HG03097 (cell line): Measurements from ENCODE around the gene ARRB1.
"Not testable (repeated sequence)": the region's sequence is repeated elsewhere in the genome, so short reads cannot be mapped to it uniquely, and the experiment has no call there.

Experiments used
- ATAC-seq: cut with Tn5 transposase; IDR thresholded peaks from one replicate; pipeline ENCODE4 v1.9.1; 2021; ENCODE audit not compliant: unreplicated experiment, low FRiP score

Gene ARRB1

DNA sequence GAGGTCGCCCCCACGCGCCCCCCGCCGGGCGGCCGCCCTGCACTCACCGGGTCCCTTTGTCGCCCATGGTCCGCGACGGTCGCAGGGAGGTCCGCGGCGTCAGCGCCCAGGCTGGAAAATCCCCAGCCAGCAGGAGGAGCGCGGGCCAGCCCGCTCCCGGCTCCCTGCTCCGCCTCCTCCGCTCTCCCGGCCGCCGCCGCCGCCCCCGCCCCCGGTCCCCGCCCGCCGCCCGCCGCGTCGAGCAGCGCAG is at the start of gene ARRB1:
ARRB1 (minus strand) TSS at position 121 of the 250 bp plus-strand sequence; CDS start at position 67, 54 bp downstream.
- ATAC-seq = no peak

DNA sequence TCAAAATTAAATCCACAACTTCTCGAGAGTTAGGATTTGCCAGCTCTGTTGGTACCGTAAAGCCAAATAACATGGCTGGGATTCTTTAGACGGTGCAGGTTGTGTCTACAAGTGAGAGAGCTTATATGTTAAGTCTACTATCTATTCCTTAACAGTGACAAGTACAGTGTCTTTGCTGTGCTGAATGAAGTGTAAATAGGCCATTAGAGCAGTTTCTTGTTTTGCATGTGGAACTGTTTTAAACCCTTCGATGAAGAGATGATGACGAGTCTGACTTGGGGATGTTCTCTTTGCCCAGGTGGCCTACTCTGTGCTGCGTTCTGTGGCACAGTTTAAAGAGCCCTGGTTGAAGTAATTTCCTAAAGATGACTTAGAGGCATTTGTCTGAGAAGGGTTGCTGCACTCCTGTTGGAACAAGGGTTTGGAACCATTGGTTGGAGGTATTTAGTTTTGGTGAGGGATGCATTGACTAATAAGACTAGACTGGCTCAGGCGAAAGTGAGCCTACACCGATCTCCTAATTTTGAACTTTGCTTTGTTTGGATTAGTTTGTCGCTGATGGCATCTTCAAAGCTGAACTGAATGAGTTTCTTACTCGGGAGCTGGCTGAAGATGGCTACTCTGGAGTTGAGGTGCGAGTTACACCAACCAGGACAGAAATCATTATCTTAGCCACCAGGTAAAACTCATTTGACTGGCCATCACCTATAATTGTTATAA is 48.8 kb upstream of the ARRB1 start:
- ATAC-seq = no peak

DNA sequence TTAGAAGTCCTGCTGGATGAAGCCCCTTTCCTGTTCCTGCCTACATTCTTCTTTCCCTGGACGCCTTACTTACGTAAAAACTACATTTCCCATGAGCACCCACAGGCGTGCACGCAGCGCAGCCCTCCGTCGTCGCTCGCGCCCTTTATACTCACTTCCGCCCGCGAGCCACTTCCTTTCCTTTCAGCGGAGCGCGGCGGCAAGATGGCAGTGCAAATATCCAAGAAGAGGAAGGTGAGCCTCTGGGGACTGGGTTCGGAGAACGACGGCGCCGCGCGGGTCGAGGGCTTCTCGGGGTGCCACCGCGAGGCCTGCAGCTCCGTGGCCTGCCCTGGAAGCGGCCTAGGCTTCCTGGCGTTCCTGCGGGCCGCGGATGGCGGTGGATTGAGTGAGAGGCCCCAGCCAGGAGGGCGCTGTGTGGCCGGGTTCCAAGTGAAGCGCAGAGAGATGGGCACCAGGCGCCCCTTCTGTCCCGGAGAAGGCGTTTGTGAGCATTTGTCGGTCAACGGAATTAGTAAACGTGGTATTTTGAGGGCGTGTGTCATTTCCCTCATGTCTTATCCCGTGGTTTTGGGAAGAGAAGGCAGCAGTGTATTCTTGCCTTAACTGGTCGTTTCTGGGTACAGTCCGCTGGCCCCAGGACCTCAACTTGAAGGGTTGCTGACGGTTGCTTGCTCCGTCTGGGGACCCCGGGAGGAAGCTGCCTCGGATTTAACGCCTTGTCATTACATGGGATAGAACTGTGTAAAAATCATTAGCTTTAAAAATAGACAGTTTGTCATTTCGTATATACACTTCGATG is 48.1 kb upstream of the ARRB1 start, which contains the start of gene RPS3:
RPS3 (plus strand) TSS at position 175 of the 802 bp plus-strand sequence; CDS start at position 205, 30 bp downstream.
- peak; percentile 86 for ATAC-seq

DNA sequence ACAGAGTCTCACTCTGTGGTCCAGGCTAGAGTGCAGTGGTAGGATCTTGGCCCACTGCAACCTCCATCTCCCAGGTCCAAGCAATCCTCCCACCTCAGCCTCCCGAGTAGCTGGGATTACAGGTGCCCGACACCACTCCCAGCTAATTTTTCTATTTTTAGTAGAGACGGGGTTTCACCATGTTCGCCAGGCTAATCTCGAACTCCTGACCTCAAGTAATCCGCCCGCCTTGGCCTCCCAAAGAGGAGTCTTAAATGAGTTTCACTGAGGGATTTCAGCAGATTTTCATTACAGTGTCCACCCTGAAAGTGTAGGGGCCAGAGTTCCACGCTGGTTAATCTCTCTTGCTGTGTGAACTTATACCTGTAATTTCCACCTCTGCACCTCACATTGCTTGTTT is 47.4 kb upstream of the ARRB1 start:
- no peak for ATAC-seq

DNA sequence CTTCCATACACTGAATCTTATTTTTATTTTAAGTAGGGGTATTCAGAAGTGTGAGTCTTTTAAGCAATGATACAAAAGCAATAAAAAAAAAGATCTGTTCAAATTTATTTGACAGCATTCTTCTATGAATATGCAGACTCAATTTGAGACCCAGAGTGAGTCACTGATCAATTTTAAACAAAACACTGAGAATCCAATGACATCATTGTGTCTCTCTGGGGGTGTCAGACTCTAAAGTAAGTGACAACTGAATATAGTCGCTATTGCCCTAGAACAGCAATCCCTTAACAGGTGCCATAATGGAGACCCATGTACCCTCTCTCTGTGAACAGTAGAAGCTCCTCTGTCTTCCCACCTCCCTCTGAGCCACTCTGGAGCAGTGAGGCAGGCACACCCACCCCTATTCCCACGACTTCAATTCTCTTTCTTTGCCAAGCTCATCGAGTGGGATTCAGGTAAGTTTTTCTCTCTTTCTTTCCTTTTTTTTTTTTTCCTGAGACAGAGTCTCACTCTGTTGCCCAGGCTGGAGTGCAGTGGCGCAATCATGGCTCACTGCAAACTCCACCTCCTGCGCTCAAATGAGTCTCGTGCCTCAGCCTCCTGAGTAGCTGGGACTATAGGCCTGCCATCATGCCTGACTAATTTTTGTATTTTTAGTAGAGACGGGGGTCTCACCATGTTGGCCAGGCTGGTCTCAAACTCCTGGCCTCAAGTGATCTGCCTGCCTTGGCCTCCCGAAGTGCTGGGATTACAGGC is 42.8 kb upstream of the ARRB1 start:
- no peak for ATAC-seq

DNA sequence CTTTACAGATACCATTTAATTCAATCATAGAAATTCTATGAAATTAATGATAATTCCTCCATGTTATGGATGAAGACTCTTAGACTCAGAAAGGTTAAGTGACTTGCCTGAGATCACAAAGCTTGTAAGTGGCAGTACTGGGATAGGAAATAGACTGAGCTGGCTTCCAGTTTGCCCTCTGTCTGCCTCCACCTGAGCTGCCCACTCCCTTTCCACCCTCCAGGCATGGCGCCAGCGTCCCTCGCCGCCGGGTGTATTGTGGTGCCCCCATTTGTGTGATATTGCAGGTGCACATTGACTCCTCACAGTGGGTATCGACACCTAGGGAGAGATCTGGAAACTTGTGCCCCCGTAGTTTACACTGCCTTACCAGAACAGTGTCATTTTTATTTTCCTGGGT is 38.5 kb upstream of the ARRB1 start:
- no peak for ATAC-seq

DNA sequence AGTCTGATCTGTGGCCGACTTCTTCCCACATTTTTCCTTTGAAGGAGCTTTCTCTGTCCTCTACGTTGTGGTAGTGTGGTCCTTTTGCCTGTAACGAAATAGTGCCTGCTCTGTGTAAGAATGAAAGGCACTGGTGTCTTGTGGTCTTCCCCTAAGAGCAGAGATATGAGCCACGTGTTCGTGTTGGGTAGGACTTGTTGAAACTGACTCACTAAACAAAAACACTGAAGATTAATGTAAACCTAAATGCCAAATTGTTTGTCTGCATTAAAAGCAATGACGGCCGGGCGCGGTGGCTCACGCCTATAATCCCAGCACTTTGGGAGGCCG is 37.8 kb upstream of the ARRB1 start:
- no peak for ATAC-seq

DNA sequence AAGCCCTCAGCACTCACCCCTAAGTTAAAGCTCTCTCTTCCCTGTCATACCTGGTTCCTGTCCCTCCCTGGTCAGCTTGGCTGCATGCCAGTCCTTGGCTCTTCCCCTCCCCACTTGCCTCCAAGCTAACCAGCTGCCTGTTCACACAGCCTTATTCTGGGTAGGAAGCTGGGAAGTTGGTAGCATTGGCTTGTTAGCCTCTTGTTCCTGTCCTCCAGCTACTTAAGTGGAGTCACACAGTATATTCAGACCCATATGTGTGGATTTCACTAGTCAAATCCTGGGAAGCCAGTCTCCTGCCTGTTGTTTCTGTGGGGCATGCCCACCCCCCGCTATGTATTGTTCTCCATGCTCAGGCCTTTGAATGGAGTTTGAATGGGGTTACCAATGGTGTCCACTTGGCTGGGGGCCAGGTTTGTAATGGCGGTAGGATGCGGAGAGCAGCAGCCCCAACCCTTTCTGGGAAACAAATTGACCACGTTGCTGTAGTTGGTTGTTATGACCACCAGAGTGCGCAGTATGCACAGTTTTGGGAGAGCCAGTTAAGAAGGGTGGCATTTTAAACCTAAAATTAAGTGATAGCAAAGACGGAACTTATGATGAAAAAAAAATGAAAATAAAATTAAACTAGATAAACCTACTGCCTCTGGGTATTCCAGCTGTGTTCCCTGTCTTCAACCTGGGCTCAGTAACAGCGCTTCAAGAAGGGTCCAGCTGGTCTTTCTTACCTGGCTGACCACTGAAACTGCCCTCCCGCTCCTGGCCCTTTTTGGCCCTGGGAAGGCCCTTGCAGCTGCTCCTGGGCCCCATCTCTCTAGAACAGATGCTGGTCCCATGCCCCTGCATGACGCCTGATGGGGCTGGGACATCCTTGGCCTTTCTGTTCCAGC is 37.2 kb upstream of the ARRB1 start:
- ATAC-seq = no peak

DNA sequence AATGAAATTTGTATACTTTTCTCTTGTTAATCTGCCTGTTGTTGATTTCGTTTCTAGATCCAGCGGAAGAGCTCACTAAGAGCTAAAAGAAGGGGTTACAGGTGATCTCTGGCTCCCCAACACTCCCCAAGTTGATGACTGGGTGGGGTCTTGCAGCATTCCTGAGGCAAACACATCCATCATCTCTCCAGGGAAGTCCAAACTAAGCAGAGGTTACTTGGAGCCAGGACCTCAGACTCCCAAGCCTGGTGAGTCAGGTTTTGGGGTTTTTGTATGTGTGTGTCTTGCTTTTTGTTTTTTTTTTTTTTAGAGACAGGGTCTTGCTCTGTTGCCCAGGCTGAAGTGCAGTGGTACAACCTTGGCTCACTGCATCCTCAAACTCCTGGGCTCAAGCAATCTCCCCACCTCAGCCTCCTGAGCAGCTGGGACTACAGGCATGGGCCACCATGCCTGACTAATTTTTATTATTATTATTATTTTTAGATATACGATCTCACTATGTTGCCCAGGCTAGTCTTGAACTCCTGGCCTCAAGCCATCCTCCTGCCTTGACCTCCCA is 36.4 kb upstream of the ARRB1 start:
- ATAC-seq = no peak

DNA sequence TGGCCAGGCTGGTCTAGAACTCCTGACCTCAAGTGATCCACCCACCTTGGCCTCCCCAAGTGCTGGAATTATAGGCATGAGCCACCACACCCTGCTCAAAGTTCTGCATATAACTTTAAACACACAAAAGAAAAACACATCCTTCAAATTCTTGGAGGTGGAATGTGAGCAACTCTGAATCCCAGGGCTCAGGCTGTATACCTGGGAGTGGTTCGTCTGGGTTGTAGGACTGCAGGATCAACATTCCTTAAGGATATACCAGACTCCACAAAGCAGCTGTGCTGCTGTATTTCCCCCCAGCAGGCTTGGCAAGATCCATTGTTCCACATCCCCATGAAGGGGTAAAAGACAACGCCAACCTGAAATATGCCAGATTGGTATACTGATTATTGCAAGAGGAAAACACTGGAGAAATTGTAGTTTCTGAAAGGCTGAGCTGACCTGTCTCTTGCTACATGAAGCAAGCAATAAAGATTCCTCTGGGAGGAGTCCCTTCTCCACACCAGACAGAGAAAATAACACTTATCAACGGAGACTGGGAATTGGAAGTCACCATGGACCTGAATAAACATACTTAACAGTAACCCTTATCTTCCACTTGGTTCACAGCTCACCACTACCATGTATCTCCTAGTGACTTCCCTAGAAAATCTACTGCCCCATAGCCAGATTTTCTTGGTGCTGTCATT is 35.6 kb upstream of the ARRB1 start:
- ATAC-seq = no peak

DNA sequence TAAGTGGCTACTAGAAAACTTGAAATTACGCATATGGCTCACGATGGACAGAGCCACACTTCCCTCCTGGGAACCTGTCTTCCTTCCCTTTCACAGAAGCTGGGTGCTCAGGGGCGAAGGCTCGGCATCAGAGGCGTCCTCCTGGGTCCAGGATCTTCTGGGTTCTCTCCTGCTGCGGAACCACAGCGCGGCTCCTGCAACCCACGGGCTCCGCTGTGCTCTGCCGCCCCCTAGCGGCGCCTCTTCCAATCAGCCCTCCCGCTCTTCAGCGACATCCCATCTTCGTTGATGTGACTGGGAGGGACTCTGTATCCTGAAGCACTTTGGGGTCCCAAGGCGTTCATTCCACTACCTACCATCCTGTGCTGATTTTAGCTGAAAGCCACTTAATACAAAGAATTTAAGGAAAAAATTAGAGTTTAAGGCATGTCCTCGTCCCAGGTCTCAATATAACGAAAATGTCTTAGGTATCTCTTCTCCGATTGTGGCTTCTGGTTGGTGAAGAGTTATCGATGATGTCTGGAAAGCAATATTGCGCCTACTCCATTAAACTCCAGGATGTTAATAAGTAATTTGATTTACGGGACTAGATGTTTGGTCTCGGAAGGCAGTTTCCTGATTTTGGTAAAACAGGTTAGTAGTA is 33.1 kb upstream of the ARRB1 start:
- no peak for ATAC-seq

DNA sequence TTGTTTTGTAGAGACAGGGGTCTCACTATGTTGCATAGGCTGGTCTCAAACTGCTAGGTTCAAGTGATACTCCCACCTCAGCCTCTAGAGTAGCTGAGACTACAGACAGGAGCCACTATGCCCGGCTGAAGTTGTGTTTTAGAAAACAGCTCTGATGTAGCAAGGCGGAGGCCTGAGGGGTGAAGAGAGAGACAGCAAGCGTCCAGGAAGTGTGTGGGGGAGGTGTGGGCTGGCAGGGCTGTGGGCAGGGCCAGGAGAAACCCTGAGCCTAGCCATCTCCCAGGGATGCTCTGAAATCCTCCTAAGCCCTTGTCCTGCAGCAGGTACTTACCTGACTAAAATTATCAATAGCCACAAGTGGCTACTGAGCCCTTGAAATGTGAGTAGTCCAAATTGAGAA is 31.8 kb upstream of the ARRB1 start:
- ATAC-seq = no peak

DNA sequence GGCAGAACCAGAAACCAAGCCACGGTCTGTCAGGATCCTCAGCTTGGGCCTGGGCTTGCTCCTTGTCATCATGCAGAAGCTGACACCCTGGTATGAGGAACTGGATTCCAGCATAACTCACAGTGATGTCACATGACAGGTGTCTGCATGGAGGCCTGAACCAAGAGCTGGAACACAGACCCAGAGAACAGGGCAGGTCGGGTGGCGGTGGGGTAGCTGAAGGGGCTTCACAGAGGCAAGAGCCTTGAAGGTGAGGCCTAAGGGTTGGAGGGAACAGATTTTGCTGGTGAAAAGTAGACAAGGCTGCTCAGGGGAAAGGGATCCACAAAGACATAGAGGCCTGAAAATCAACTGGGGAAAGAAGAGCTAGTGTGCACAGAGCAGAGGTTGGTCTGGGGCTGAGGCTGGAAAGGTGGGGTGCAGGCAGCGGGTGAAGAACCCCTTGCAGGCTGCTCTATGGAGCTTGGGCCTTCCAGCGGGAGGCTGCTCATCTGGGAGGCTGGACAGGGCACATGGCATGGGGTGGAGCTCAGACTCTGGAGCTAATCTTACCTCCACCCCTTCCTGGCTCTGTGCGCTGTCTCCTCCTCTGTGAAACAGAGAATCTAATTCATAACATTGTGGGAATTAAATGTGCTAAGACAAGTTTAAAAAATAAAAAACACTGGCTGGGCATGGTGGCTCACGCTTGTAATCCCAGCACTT is 29.4 kb upstream of the ARRB1 start:
- ATAC-seq = no peak

DNA sequence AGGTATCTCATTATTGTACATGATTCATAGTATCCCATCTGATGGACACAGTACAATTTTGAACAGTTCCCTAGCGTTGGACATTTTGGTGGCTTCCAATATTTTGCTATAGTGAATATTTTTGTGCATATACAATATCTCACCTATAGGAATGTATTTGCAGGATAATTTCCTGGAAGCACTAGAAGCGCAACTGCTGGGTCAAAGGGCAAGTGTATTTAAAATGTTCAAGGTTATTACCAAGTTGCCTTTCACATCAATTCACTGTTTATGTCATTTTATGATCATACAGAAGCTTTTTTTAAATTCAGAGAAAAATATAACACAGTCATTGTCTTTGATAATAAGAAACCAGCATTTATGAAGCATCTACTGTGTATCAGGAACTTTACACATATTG is 28.8 kb upstream of the ARRB1 start:
- ATAC-seq = no peak

DNA sequence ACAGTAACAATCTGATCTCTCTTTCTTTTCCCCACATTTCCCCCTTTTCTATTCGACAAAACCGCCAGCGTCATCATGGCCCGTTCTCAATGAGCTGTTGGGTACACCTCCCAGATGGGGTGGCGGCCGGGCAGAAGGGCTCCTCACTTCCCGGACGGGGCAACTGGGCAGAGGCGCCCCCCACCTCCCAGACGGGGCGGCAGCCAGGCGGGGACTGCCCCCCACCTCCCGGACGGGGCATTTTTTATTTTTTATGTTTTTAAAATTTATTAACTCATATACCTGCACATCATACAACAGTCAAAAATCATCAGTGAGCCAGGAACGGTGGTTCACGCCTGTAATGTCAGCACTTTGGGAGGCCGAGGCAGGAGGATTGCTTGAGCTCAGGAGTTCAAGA is 27.3 kb upstream of the ARRB1 start:
- not testable (repeated sequence) for ATAC-seq

DNA sequence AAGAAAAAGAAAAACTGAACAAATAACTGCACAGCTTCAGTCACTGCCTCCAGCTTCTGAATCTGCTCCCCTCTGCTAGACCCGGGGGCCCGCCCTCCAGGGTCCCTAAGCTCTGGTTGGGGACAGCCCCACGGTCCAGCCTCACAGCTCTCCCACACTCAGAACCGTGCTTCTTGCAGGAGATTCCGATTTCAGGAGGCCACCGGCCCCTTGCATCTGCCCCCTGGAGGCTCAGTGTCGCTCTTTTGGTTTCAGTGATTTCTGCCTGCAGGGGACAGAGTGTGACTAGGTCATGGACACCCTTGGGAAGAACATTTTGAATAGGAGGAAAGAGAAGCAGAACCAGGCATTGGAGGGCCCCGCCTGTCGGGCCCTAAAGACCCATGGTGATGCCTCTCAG is 24.7 kb upstream of the ARRB1 start:
- ATAC-seq = no peak

DNA sequence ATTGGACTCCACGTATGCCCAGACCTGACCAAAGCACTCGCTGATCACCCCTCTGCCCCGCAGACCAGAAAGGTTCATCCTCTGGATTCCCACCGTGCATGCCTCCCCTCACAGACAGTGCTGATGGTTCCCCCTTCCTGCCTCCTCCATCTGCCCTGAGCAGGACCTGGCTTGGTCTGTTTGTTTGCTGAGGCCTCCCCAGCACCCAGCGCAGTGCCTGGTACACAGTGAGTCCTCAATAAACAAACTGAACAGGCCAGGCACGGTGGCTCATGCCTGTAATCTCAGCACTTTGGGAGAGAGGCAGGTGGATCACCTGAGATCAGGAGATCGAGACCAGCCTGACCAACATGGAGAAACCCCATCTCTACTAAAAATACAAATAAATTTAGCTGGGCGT is 24.2 kb upstream of the ARRB1 start:
- no peak for ATAC-seq

DNA sequence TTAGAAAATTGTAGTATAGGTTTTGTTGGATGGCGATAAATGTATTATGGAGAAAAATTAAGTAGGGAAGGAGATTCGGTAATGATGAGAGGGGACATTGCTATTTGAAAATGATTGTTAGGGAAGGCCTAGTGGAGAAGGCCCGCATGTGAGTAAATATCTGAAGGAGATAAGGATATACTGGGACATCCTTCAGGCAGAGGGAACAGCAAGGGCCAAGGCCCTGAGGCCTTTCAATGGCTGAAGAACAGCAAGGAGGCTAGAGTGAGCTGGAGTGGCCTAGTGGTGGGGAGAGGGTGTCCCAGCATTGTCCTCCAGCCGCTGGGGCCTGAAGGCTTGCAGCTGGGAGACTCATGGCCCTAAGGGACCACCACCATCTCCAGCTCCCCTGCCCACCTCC is 23.2 kb upstream of the ARRB1 start:
- ATAC-seq = no peak

DNA sequence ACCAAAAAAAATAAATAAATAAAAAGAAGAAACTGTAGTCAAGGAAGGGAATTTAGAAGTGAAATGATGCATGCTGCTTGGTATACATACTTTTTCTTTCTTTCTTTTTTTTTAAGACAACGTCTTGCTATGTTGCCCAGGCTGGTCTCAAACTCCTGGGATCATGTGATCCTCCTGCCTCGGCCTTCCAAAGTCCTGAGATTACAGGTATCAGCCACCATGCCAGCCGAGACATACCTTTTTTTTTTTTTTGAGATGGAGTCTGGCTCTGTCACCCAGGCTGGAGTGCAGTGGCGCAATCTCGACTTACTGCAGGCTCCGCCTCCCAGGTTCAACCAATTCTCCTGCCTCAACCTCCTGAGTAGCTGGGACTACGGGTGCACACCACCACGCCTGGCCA is 21.7 kb upstream of the ARRB1 start:
- no peak for ATAC-seq
